ENCODE results near the gene TAGAP.

GRCh38 chr6:159092631-159093030 lies 47.8 kb upstream of the TAGAP start:
- TF ChIP-seq CTCF (IDR thresholded peaks at IDR 0.05 in 2 of 3, conservative IDR thresholded peaks at IDR 0.05 in 1 of 3; ENCODE audit: insufficient read depth in 2 of 3, low read depth in 1 of 3, low read length in 3 of 3) (no peak), DLX4 (CRISPR knock-in tag; IDR thresholded peaks at IDR 0.05) (no peak), ZFX (CRISPR knock-in tag; IDR thresholded peaks at IDR 0.05) (no peak), IRF2 (CRISPR knock-in tag; IDR thresholded peaks at IDR 0.05) (no peak), E2F1 (CRISPR knock-in tag; IDR thresholded peaks at IDR 0.05) (no peak), NCOA1 (IDR thresholded peaks at IDR 0.05; ENCODE audit: low read depth) (no peak), CEBPG (CRISPR knock-in tag; IDR thresholded peaks at IDR 0.05) (no peak), CEBPG (tag; conservative IDR thresholded peaks at IDR 0.05 in 1 of 2, IDR thresholded peaks at IDR 0.05 in 1 of 2) (no peak), CREB1 (IDR thresholded peaks at IDR 0.05) (no peak), CREB1 (CRISPR knock-in tag; IDR thresholded peaks at IDR 0.05) (no peak), ZNF197 (CRISPR knock-in tag; IDR thresholded peaks at IDR 0.05; ENCODE audit: low read depth) (no peak), ZHX1 (conservative IDR thresholded peaks at IDR 0.05; ENCODE audit: low read length) (no peak), POLR2A (conservative IDR thresholded peaks at IDR 0.05) (no peak), CEBPZ (IDR thresholded peaks at IDR 0.05; ENCODE audit: borderline replicate concordance, low read depth, low read length) (no peak), TCF7 (IDR thresholded peaks at IDR 0.05; ENCODE audit: borderline replicate concordance) (no peak)
- TF ChIP-seq, protein P1, sequence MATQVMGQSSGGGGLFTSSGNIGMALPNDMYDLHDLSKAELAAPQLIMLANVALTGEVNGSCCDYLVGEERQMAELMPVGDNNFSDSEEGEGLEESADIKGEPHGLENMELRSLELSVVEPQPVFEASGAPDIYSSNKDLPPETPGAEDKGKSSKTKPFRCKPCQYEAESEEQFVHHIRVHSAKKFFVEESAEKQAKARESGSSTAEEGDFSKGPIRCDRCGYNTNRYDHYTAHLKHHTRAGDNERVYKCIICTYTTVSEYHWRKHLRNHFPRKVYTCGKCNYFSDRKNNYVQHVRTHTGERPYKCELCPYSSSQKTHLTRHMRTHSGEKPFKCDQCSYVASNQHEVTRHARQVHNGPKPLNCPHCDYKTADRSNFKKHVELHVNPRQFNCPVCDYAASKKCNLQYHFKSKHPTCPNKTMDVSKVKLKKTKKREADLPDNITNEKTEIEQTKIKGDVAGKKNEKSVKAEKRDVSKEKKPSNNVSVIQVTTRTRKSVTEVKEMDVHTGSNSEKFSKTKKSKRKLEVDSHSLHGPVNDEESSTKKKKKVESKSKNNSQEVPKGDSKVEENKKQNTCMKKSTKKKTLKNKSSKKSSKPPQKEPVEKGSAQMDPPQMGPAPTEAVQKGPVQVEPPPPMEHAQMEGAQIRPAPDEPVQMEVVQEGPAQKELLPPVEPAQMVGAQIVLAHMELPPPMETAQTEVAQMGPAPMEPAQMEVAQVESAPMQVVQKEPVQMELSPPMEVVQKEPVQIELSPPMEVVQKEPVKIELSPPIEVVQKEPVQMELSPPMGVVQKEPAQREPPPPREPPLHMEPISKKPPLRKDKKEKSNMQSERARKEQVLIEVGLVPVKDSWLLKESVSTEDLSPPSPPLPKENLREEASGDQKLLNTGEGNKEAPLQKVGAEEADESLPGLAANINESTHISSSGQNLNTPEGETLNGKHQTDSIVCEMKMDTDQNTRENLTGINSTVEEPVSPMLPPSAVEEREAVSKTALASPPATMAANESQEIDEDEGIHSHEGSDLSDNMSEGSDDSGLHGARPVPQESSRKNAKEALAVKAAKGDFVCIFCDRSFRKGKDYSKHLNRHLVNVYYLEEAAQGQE (IDR thresholded peaks at IDR 0.05; ENCODE audit: borderline replicate concordance), result no peak
- TF ChIP-seq, protein P1 (CRISPR knock-in tag; IDR thresholded peaks at IDR 0.05; ENCODE audit: low read depth), result no peak
